ENCODE measurements around the gene FARP1. TPM values are rescaled to one million over a fixed set of nuclear protein-coding genes. Genes with fewer than 3 reads are reported as not detected.

Gene FARP1
- total and polyA plus RNA-seq, 8 donors, result 11.6 to 319 (median 70.3) TPM

DNA sequence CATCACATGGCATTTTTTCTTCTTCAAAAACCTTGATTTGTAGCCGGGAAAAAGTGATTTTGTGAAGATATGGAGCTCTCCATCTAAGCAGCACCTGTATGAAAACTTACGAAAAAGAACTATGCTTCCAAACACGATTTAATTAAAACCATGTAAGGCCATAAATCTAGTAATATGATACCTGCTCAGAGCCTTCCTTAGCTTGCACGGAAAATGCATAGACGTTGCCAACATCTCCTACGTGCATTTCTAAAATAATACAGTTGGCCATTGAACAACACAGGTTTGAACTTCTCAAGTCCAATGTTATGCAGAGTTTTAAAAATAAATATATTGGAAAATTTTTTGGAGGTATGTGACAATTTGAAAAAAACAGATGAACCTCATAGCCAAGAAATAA, 93.3 kb downstream of the FARP1 start:
- intact Hi-C loops (cut with DNase I; ENCODE audit: low total_unique reads), result no loop called here
- Histone ChIP-seq H3K4me3 (no peak overlapping the region), H3K36me3 (no peaks in the 10 kb centered on the region), H3K9me3 (no peaks in the 10 kb centered on the region), H3K27ac (no peak overlapping the region), H3K27me3 (no peaks in the 10 kb centered on the region), H3K4me1 (peaks cover 0 to 10% (median 6%) of the 10 kb centered on the region in 4 donors)
- TF ChIP-seq POLR2A (IDR thresholded peaks at IDR 0.05) (no peak), EP300 (IDR thresholded peaks at IDR 0.05) (no peak), POLR2AphosphoS5 (IDR thresholded peaks at IDR 0.05) (no peak)
- TF ChIP-seq, protein P1, sequence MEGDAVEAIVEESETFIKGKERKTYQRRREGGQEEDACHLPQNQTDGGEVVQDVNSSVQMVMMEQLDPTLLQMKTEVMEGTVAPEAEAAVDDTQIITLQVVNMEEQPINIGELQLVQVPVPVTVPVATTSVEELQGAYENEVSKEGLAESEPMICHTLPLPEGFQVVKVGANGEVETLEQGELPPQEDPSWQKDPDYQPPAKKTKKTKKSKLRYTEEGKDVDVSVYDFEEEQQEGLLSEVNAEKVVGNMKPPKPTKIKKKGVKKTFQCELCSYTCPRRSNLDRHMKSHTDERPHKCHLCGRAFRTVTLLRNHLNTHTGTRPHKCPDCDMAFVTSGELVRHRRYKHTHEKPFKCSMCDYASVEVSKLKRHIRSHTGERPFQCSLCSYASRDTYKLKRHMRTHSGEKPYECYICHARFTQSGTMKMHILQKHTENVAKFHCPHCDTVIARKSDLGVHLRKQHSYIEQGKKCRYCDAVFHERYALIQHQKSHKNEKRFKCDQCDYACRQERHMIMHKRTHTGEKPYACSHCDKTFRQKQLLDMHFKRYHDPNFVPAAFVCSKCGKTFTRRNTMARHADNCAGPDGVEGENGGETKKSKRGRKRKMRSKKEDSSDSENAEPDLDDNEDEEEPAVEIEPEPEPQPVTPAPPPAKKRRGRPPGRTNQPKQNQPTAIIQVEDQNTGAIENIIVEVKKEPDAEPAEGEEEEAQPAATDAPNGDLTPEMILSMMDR (IDR thresholded peaks at IDR 0.05), result no peak
- DNase-seq, result no peak
- WGBS, 5 donors, result 85 to 94% (median 92%) methylated on average over 6 of the region's 6 CpGs

DNA sequence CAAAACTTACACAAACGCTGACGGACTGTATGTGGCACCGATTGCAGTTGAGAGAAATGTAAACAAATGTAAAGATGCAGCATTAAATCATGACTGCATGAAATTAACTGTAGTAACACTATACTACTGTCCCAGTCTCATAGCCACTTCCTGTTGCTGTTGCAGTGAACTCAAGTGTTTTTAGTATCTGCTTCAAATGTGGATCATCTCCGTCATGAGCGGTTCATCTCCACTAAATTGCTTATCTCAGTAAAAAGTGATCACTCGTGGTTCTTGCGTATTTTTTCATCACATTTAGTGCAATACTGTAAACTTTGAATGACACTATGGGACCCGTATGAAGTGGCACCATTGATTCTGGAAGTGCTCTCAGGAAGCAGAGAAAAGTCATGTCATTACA, 94.4 kb downstream of the FARP1 start:
- no peak for DNase-seq
- Histone ChIP-seq H3K27me3 (no peaks in the 10 kb centered on the region), H3K9me3 (no peaks in the 10 kb centered on the region), H3K4me1 (peaks cover 0 to 9% (median 6%) of the 10 kb centered on the region in 4 donors), H3K4me3 (no peak overlapping the region), H3K27ac (no peak overlapping the region), H3K36me3 (no peaks in the 10 kb centered on the region)
- TF ChIP-seq, protein P1 (IDR thresholded peaks at IDR 0.05), result no peak
- no peak for TF ChIP-seq POLR2A (IDR thresholded peaks at IDR 0.05)
- no peak for TF ChIP-seq EP300 (IDR thresholded peaks at IDR 0.05)
- no peak for TF ChIP-seq POLR2AphosphoS5 (IDR thresholded peaks at IDR 0.05)
- intact Hi-C loops (cut with DNase I; ENCODE audit: low total_unique reads), result no loop called here
- WGBS, 5 donors, result 82 to 88% (median 87%) methylated on average over 8 of the region's 8 CpGs

DNA sequence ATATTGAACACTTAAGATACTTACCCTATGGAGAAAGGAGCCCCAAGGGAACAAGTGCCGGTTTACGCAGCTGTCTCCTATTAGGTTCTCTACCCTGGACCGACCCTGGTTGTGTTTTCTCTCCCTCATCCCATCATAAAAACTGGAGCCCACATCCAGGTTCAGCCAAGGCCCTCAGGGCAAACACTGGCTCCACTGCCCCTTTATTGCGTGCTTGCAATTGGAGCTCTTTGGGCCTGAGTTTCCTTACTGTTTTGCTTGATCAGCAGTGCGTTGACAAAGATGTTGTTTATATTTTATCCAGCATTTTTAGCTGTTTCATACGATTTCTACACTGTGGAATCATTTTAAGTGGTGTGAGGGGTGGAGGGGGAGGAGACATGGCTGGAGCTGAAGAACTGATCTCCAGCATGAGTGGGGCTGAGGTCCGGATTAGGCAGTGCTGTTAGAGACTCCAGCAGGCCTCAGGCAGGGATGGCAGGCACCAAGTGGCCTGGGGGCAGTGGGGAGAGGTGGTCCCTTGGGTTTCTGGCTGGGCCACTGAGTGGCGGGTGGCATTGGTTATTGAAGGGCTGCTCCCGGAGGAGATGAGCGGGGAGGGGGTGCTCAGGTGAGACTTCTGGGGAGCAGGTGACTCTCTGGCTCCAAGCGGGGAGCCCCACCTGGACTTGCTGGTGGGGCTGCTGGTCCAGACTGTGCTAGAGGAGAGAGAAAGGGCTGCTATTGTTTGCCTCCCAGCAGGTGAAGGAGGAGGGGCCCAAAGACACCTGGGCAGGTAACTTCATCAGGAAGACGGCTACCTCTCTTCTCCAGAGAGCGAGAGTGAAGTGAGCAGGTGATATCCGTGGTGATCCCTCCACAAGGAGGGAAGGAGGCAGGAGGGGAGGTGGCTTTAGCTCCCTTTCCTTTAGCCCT, 96.5 kb downstream of the FARP1 start:
- Histone ChIP-seq H3K4me3 (no peak overlapping the region), H3K4me1 (peaks cover 0 to 5% (median 1%) of the 10 kb centered on the region in 4 donors), H3K27me3 (no peaks in the 10 kb centered on the region), H3K27ac (no peak overlapping the region), H3K9me3 (no peaks in the 10 kb centered on the region), H3K36me3 (no peaks in the 10 kb centered on the region)
- no peak for DNase-seq
- 81 to 88% (median 85%) methylated on average over 13 to 14 of the region's 14 CpGs for WGBS, 5 donors
- TF ChIP-seq POLR2A (IDR thresholded peaks at IDR 0.05) (no peak), EP300 (IDR thresholded peaks at IDR 0.05) (no peak)
- TF ChIP-seq, protein P1 (IDR thresholded peaks at IDR 0.05), result no peak
- intact Hi-C loops (cut with DNase I; ENCODE audit: low total_unique reads), result no loop called here

DNA sequence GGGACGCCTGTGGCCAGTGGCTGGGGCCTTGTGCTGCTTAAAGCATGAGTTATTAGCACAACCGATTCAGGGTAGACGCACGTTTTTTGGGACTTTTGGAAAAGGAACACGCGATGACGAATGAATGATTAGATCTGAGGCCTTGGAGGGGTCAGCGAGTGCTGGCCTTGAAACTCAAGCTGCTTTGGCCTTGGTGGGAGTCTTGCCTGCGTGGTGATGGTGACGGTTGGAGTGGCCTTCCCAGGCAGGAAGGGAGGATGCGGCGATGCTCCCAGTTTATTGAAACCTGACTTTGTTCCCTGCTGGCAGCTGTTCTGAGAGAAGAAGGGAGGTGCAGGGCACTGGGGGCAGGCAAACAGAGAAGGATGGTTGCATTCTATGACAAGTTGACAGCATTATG, 97.2 kb downstream of the FARP1 start:
- Histone ChIP-seq H3K9me3 (no peaks in the 10 kb centered on the region), H3K4me1 (peaks cover 0 to 3% (median 0%) of the 10 kb centered on the region in 4 donors), H3K27ac (no peak overlapping the region), H3K4me3 (no peak overlapping the region), H3K36me3 (no peaks in the 10 kb centered on the region), H3K27me3 (no peaks in the 10 kb centered on the region)
- TF ChIP-seq, protein P1 (IDR thresholded peaks at IDR 0.05), result no peak
- TF ChIP-seq POLR2AphosphoS5 (IDR thresholded peaks at IDR 0.05) (no peak), EP300 (IDR thresholded peaks at IDR 0.05) (no peak), POLR2A (IDR thresholded peaks at IDR 0.05) (no peak)
- WGBS, 5 donors, result 88 to 96% (median 92%) methylated on average over 12 of the region's 12 CpGs
- intact Hi-C loops (cut with DNase I; ENCODE audit: low total_unique reads), result no loop called here
- DNase-seq, result no peak
